Skeletal muscle satellite cell (primary cell): Measurements from ENCODE around the gene ZDHHC12.

ENCODE experiments used
- H3K27me3 ChIP-seq: 2 replicates; pipeline ENCODE4 v1.7.0; 2013; ENCODE audit warnings: low read length; ENCODE audit not compliant: control insufficient read depth, insufficient read depth
- H3K36me3 ChIP-seq: 2 replicates; pipeline ENCODE4 v1.7.0; 2013; ENCODE audit warnings: mild to moderate bottlenecking, control low read depth, low read length; ENCODE audit not compliant: insufficient read depth
- H3K4me1 ChIP-seq: 2 replicates; pipeline ENCODE4 v1.7.0; 2013; ENCODE audit warnings: low read length; ENCODE audit not compliant: control insufficient read depth, insufficient read depth
- H3K4me2 ChIP-seq: 2 replicates; pipeline ENCODE4 v1.7.0; 2013; ENCODE audit warnings: mild to moderate bottlenecking, low read length
- H3K4me3 ChIP-seq: 2 replicates; pipeline ENCODE4 v1.7.0; 2013; ENCODE audit warnings: low read length
- H3K9ac ChIP-seq: 2 replicates; pipeline ENCODE4 v1.7.0; 2013; ENCODE audit warnings: mild to moderate bottlenecking, low read depth, low read length, moderate library complexity
- H3K9me3 ChIP-seq: replicated peaks from 2 replicates; pipeline ENCODE4 v1.7.0; 2013; ENCODE audit warnings: mild to moderate bottlenecking, control low read depth, low read length

The ZDHHC12 gene

DNA sequence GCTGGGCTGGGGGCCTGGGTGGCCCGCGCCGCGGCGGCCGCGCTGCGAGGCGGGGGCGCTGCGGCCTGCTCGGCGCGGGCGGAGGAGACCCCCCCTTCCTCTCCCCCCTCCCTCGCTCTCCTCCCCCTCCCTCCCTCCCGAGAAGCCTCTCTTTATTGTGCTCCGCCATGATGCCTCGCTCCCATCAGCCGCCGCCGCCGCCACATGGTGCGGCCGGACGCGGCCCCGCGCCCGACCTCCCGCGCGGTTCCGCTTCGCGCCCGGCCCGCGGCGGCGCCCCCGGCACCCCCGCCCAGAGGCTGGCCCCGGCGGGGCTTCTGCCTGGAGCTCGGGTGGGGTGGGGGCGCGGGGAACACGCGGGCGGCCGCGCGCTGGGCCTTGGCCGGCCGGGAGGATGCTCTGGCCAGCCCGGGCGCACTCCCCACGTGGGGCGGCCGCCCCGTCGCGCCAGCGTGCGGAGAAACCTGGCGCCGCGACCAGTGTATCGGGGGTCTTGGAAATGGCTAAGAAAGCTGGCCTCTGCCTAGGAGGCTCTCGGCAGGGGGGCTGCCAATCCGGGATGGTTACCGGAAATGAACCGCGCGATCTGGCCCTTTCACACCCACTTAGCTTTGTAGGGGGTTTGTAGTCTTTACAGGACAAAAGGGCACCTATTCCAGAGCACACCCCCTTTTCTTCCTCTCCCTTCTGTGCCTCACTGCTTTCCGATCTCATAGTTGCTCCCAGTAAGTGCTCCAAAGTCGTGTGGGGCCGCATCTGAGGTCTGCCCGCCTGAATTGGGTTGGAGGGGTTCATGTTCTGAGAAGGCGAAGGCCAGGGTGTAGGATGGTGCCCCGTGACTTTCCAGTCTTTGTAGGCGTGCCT, 33.9 kb downstream of the ZDHHC12 start:
- peaks cover 36% of the 10 kb centered on the region for H3K36me3 ChIP-seq
- peak overlapping the region; percentile 98 for H3K4me2 ChIP-seq
- H3K9ac ChIP-seq = peak overlapping the region; percentile 88
- peak overlapping the region; percentile 90 for H3K4me3 ChIP-seq
- no peaks in the 10 kb centered on the region for H3K27me3 ChIP-seq
- H3K4me1 ChIP-seq = peaks cover 13% of the 10 kb centered on the region
- H3K9me3 ChIP-seq = no peaks in the 10 kb centered on the region

DNA sequence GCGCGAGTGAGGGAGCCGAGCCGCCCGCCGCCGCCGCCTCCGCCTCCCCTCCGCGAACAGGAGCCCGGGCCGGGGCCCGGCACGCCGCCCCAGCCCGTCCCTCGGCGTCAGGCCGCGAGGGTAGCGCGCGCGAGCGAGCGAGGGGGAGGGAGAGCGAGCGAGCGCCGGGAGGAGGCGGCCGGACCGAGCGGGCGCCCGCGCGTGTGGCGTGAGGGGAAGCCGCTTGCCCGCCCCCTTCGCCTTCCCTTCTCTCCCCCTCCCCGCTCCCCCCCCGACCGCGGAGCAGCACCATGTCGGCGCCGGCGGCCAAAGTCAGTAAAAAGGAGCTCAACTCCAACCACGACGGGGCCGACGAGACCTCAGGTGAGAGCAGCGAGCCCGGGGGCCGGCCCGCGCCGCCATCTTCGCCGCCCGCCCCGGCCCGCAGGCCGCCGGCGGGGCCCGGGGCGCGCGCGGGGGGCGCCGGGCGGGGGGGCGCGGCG, 34.6 kb downstream of the ZDHHC12 start:
- H3K9ac ChIP-seq = peak overlapping the region; percentile 88
- peaks cover 32% of the 10 kb centered on the region for H3K36me3 ChIP-seq
- H3K4me2 ChIP-seq = peak overlapping the region; percentile 46
- H3K4me1 ChIP-seq = peaks cover 17% of the 10 kb centered on the region
- H3K4me3 ChIP-seq = peak overlapping the region; percentile 90
- no peaks in the 10 kb centered on the region for H3K27me3 ChIP-seq
- no peaks in the 10 kb centered on the region for H3K9me3 ChIP-seq

DNA sequence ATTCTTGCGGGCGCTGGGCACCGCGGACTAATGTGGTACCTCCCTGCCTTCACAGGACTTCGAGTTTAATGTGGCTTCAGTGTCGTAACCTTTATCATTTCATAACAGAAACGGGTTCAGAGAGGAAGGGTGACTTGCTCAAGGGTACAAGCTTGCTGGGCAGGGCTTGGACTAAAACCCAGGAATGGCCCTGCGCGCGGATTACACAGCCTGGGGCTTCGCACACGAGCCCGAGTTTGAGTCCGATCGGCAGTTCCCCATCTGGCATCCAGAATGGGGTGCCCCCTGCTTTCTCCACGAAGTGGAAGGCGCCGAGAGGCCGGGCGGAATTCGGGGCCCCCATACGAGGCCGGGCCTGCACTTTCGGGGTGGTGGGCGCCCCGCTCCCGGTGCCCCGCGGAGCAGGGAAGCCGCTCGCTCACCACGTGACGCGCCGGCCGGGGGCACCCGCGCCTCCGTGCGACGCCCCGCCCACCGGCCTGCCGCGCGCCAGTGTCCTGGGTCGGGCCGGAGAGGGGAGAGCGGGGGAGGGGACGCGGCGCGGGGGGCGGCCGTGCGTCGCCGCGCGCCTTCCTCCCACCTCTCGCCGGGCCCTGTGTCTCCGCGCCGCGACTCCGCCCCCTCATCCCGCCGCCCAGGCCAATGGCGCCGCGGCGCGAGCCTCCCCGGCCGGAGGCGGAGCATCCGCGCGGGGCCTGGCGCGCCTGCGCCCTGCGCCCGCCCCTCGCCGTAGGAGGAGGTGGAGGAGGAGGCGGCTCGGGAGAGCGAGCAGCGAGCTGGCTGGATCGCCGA, 35.2 kb downstream of the ZDHHC12 start, which contains the start of gene SET:
SET (plus strand) TSS at position 722 of the 792 bp plus-strand sequence. CDS start 361 bp downstream, outside the sequence.
- peak within 1 kb of the TSS; percentile 88 for H3K9ac ChIP-seq
- peak within 1 kb of the TSS; percentile 90 for H3K4me3 ChIP-seq
- H3K4me1 ChIP-seq = peaks cover 17% of the 10 kb centered on the region
- H3K36me3 ChIP-seq = peaks cover 27% of the 10 kb centered on the region
- no peaks in the 10 kb centered on the region for H3K27me3 ChIP-seq
- no peaks in the 10 kb centered on the region for H3K9me3 ChIP-seq
- H3K4me2 ChIP-seq = peak within 1 kb of the TSS; percentile 98

DNA sequence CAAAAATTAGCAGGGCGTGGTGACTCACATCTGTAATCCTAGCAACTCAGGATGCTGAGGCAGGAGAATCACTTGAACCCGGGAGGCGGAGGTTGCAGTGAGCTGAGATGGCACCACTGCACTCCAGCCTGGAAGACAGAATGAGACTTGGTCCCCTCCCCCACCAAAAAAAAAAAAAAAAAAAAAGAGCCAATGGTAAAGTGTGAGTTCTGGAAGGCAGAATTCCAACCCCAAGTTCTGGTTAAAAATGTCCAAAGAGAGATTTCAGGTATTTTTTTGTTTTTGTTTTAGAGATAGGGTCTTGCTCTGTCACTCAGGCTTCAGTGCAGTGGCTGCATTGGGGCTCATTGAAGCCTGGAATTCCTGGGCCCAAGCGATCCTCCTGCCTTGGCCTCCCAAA, 36.5 kb downstream of the ZDHHC12 start:
- no peaks in the 10 kb centered on the region for H3K9me3 ChIP-seq
- no peak overlapping the region for H3K4me2 ChIP-seq
- no peak overlapping the region for H3K4me3 ChIP-seq
- H3K9ac ChIP-seq = no peak overlapping the region
- H3K4me1 ChIP-seq = peaks cover 22% of the 10 kb centered on the region
- no peaks in the 10 kb centered on the region for H3K27me3 ChIP-seq
- peaks cover 14% of the 10 kb centered on the region for H3K36me3 ChIP-seq

DNA sequence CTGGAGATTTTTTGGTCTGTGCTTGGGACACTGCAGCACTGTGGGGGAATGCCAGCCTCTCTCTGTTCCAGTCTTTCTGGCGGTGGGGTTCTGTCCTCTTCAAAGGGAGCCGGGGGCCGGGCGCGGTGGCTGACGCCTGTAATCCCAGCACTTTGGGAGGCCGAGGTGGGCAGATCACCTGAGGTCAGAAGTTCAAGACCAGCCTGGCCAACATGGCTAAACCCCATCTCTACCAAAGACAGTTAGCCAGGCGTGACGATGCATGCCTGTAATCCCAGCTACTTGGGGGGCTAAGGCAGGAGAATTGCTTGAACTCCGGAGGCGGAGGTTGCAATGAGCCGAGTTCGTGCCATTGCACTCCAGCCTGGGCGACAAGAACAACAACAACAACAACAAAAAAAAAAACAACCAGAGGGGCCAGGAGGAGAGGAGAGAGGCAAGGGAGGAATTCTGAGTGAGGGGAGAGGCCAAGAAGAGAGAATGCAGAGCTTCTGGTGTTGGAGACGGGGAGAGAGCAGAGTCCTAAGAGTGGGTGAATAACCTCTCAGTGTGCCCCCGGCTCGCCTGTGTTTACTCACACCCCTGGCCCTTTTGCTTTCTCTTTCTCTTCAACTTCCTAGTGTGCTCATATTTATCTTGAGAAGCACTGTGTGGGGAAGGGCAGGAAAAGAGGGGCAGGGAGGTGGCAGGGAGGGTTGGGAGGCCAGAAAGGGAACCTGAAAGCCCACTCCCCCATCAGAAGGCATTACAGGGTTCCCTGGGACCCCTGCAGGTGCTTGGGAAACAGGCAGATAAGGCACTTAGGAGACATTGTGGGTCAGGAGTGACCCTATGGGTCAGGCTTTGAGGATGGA, 38.1 kb downstream of the ZDHHC12 start:
- Histone ChIP-seq H3K27me3 (no peaks in the 10 kb centered on the region), H3K4me2 (no peak overlapping the region), H3K36me3 (no peaks in the 10 kb centered on the region), H3K9ac (no peak overlapping the region), H3K4me1 (peaks cover 15% of the 10 kb centered on the region), H3K9me3 (no peaks in the 10 kb centered on the region), H3K4me3 (no peak overlapping the region)

DNA sequence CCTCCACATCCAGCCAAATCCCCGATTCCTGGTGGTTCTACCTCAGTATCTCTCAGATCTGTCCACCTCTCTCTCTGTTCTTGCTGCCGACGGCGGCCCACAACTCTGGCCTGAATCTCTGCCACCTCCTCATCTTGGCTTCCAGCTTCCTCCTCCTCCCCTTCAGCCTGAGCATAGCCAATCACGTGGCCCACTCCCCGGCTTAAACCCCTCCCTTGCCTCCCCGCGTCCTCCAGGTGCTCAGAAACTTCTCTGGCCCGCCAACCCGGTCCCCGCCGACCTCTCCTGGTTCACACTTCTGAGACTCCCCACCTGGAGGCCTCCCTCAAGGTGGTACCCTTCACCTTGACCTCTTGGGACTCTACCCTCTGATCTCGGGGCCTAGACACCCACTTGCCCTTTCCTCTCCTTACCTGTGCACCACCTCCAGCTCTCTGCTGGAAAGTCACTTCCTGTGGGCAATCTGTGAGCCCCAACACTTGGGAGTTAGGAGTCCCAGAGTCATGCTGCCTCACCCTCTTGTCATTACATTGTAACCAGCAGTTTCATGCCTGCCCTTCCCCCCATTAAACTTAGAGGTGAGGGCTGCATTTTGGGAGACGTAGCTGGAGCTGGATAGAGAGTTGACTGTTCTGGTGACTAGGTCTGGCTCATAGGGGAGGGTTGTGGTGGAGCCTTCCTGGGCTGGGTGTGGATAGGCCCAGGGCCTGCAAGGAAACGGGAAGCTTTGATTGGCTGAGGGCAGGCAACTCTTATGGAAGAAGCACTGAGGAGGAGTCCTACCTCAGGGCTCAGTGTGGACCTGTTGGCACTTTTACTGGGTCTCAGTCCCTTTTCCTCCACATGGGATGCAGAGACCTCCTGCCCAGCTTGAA, 39.4 kb downstream of the ZDHHC12 start:
- H3K4me1 ChIP-seq = peaks cover 15% of the 10 kb centered on the region
- H3K4me3 ChIP-seq = no peak overlapping the region
- no peaks in the 10 kb centered on the region for H3K9me3 ChIP-seq
- H3K36me3 ChIP-seq = no peaks in the 10 kb centered on the region
- H3K4me2 ChIP-seq = no peak overlapping the region
- H3K27me3 ChIP-seq = no peaks in the 10 kb centered on the region
- H3K9ac ChIP-seq = no peak overlapping the region

DNA sequence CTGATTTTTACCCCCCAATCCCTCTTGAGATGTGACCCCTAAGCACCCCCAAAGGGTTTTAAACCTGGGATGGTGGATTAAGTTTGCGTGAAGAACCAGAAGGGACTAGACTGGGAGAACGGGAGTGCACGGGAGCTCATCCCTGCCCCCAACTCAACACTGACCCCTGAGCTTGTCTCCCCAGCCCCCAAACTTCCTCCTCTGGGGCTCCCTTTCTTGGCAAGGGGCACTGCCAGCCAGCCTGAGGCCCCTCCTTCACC, 39.9 kb downstream of the ZDHHC12 start:
- H3K4me3 ChIP-seq = no peak overlapping the region
- no peaks in the 10 kb centered on the region for H3K36me3 ChIP-seq
- H3K9me3 ChIP-seq = no peaks in the 10 kb centered on the region
- H3K4me2 ChIP-seq = peak overlapping the region; percentile 11
- H3K9ac ChIP-seq = no peak overlapping the region
- peaks cover 15% of the 10 kb centered on the region for H3K4me1 ChIP-seq
- no peaks in the 10 kb centered on the region for H3K27me3 ChIP-seq

DNA sequence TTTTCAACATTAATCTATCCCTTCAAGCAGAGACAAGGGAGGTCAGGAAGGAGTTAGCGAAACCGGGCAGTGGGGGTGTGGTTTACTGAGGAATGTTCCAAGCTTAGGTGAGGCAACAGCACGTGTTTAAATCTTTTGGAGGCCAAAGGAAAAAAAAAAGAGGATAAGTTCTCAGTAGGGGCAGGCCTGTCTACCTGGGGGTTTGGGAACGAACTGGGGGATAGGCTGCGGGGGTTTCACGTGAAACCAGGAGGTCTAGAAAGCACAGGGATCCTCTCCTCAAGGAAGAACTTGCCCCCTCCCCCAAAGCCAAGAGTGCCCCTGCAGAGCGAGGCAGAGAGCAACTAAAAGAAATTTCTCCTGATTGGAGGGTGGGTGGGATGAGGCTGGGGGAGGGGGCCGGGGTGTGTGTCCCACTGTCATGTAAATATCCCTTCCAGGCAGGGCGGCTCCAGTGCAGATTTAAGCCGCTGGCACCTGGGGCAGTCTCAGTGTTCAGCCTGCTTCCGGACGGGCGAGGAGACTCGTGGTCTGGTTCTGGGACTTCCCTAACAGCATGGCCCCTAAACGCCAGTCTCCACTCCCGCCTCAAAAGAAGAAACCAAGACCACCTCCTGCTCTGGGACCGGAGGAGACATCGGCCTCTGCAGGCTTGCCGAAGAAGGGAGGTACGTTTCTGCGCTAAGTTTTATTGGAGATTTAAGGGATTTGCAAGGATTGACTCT, 40.4 kb downstream of the ZDHHC12 start:
- H3K9ac ChIP-seq = no peak overlapping the region
- no peaks in the 10 kb centered on the region for H3K9me3 ChIP-seq
- H3K4me2 ChIP-seq = peak overlapping the region; percentile 11
- peaks cover 13% of the 10 kb centered on the region for H3K4me1 ChIP-seq
- no peak overlapping the region for H3K4me3 ChIP-seq
- H3K27me3 ChIP-seq = no peaks in the 10 kb centered on the region
- H3K36me3 ChIP-seq = no peaks in the 10 kb centered on the region

DNA sequence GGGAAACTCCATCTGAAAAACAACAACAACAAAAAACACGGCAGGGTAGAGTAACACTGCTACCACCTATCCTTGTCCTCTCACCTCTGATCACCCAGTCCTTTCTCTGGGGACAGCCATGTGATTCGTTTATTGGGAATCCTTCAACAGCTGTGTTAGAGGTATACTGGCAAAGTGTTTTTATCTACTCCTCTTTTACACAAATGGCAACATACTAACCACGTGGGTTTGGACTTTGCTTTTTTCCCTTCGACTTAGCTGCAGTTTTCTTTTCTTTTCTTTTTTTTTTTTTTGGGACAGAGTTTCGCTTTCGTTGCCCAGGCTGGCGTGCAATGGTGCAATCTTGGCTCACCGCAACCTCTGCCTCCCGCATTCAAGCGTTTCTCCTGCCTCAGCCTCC, 46.1 kb downstream of the ZDHHC12 start:
- peak overlapping the region; percentile 58 for H3K4me2 ChIP-seq
- H3K4me1 ChIP-seq = peaks cover 4% of the 10 kb centered on the region
- H3K27me3 ChIP-seq = peaks cover 4% of the 10 kb centered on the region
- H3K36me3 ChIP-seq = no peaks in the 10 kb centered on the region
- no peaks in the 10 kb centered on the region for H3K9me3 ChIP-seq
- no peak overlapping the region for H3K4me3 ChIP-seq
- H3K9ac ChIP-seq = no peak overlapping the region

DNA sequence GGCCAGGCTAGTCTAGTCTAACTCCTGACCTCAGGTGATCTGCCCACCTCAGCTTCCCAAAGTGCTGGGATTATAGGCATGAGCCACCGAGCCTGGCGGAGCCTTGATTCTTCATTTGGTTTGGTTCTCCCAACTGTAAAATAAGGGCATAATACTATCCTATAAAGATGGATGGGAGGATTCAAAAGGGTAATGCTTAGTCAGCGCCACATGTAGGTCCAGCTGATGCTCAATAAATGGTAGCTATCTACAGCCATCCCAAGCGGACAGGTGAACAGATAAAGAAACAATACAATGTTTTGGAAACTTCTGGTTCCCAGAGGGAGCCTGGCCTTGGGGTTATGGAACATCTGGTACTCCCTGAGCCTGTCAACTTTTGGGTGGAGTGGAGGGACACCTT, 48.5 kb downstream of the ZDHHC12 start:
- H3K4me1 ChIP-seq = peaks cover 4% of the 10 kb centered on the region
- no peak overlapping the region for H3K4me2 ChIP-seq
- no peak overlapping the region for H3K4me3 ChIP-seq
- peaks cover 4% of the 10 kb centered on the region for H3K27me3 ChIP-seq
- H3K36me3 ChIP-seq = no peaks in the 10 kb centered on the region
- no peak overlapping the region for H3K9ac ChIP-seq
- no peaks in the 10 kb centered on the region for H3K9me3 ChIP-seq
